GM12801 (cell line): ENCODE measurements around the gene LMNTD1.

Experiments used
- CTCF ChIP-seq: IDR thresholded peaks from one replicate; pipeline ENCODE4 v1.5.1; 2011; ENCODE audit warnings: control low read depth; ENCODE audit not compliant: insufficient read length; ENCODE audit errors: extremely low read depth

Gene LMNTD1

GRCh38 chr12:25550186-25550585, 2.9 kb downstream of the LMNTD1 start:
- TF ChIP-seq CTCF: no peak

GRCh38 chr12:25549120-25549519, 4.0 kb downstream of the LMNTD1 start:
- TF ChIP-seq CTCF: no peak

- TF ChIP-seq CTCF: no peak
Observed at GRCh38 chr12:25546318-25546717, 6.8 kb downstream of the LMNTD1 start.

GRCh38 chr12:25533150-25533549, 19.9 kb downstream of the LMNTD1 start:
- no peak for TF ChIP-seq CTCF

- no peak for TF ChIP-seq CTCF
Observed at GRCh38 chr12:25531502-25532052, 21.5 kb downstream of the LMNTD1 start.

GRCh38 chr12:25529738-25530137, 23.3 kb downstream of the LMNTD1 start:
- TF ChIP-seq CTCF: no peak

GRCh38 chr12:25526778-25527177, 26.3 kb downstream of the LMNTD1 start:
- TF ChIP-seq CTCF: no peak
